Measurements from ENCODE around the gene PKD2L2.

DNA sequence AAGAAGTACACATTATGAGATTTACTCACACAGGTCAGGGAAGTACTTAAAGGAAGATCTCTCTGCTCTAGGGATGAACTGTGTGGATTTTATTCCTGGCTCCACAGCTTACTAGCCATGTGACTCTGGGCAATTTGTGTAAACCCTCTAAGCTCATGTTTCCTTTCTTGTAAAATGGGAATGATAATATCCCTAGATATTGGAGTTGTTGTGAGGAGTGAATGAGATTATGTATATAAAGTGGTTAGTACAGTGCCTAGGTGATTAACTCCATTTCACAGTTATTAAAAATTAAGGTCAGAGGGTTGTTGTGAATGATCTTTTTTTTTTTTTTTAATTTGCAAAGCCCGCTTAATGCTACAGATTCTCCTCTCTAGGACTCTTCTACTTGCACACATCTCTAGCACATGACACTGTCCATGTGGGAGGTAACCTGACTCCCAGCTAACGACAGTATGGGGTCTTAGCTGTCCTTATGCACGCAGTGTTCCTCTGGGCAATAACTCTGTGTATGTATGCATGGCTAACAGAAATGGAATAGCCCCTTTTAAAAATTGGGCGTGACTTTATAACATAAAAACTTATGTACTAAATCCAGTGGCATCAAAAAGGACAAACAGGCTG is 45.5 kb upstream of the PKD2L2 start:
- TF ChIP-seq POLR2A (IDR thresholded peaks at IDR 0.05; ENCODE audit: low read depth, low read length) (no peak), TAF1 (IDR thresholded peaks at IDR 0.05; ENCODE audit: borderline replicate concordance, low read depth, low read length) (no peak), POLR2AphosphoS5 (IDR thresholded peaks at IDR 0.05; ENCODE audit: low read depth, low read length) (no peak)
